Activated CD8-positive, alpha-beta memory T cell treated with anti-CD3 and anti-CD28 coated beads for 48 hours (primary cell): Measurements from ENCODE around the gene SLIT3.
"Not testable (repeated sequence)": the region's sequence is repeated elsewhere in the genome, so short reads cannot be mapped to it uniquely, and the experiment has no call there.

Experiments used
- DNase-seq, 3 experiments: peaks; one replicate each; pipeline ENCODE4 v3.0.0-alpha.2; 2020; ENCODE audit warnings: low read depth in 2 of 3, low spot score in 2 of 3

Gene SLIT3

DNA sequence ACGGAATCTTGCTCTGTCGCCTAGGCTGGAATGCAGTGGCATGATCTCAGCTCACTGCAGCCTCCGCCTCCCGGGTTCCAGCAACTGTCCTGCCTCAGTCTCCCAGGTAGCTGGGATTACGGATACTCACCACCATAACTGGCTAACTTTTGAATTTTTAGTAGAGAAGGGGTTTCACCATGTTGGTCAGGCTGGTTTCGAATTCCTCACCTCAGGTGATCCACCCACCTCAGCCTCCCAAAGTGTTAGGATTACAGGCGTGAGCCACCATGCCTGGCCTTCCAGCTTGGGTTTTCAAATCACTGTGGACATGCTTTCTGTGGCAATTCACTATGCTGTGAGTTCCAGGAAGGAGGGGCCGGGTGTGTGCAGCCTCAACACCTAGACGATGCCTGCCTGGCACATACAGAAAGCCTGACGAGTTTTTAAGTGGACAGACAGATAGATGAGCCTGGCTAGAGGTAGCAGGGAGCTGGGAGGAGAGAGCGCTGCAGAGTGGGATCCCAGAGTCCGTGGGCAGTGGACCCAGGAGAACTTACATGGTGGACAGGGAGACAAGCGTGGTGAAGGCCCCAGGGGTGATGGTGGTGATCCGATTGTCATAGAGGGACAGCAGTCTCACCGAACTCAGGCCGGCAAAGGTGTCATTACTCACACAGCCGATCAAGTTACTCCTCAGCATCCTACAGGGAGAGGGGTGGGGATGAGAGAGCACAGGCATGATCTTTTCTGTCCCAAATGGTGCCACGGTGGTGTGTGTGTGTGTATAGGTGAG lies 548.3 kb downstream of the SLIT3 start:
- DNase-seq: no peak

DNA sequence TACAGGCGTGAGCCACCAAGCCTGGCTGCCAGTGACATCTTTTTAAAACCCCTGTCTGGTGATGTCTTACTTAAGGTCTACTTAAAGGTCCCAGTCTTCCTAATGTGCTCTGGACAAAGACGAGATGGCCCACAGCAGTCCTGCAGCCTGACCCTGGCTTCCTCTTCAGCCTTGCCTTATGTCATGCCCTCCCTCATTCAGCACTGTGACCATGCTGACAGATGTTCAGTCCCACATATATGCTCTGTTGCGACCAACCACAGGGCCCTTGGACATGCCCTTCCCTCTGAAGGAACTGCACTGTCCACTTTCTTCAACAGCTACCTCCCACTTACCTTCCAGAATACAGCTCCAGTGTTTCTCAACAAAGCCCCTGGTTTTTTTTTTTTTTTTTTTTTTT lies 548.9 kb downstream of the SLIT3 start:
- DNase-seq: no peak

- DNase-seq: no peak
Measured at GRCh38 chr5:168750926-168751325, 550.0 kb downstream of the SLIT3 start.

DNA sequence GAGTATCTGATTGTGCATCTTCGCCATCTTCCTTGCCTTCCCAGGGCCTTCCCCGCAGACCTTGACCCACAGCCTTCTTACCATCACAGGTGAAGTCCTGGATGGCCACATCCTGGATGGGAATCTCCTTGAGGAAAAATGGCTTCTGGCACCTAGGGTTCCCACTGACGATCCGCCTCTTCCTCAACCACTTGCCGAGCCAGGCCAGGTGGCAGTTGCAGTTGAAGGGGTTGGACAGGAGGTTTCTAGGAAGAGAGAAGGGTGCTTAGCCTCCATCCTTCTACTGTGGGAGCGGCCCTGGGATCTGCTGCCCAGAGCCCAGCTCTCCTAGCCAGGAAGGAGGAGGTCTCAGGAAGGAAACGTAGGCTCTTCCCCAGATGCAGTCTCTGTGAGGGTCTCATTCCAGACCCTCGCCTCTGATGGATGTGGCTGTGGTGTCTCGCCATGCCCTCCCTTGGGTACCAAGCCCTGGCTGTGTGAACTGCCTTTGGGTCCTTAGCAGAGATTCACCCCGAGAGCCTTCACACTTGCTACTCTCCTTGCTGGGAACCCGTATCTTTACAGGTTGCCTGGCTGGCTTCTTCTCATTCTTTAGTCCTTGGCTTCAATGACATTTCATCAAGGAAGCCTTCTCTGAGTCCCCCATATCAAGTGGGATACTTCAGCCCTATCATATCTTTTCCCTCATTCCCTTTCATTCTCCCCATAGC lies 551.4 kb downstream of the SLIT3 start:
- DNase-seq: no peak

- DNase-seq: peak in 2 of 3 experiments; percentile 25 to 46
Measured at GRCh38 chr5:168747987-168748777, 552.8 kb downstream of the SLIT3 start.

GRCh38 chr5:168746893-168747640 lies 553.9 kb downstream of the SLIT3 start:
- DNase-seq: no peak

DNA sequence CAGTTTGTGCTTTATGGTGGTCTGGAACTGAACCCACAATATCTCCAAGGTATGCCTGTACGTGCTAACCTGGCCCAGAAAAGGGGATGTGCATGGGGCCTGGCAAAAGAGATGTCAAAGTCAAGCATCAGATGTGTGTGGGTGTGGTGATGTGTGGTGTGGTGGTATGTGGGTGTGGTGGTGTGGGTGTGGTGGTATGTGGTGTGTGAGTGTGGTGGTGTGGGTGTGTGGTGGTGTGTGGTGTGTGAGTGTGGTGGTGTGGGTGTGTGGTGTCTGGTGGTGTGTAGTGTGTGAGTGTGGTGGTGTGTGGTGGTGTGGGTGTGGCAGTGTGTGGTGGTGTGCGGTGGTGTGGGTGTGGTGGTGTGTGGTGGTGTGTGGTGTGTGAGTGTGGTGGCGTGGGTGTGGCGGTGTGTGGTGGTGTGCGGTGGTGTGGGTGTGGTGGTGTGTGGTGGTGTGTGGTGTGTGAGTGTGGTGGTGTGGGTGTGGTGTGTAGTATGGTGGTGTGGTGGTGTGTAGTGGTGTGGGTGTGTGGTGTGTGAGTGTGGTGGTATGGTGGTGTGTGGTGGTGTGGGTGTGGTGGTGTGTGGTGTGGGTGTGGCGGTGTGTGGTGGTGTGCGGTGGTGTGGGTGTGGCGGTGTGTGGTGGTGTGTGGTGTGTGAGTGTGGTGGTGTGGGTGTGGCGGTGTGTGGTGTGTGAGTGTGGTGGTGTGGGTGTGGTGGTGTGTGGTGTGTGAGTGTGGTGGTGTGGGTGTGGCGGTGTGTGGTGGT lies 554.6 kb downstream of the SLIT3 start:
- DNase-seq: not testable (repeated sequence)

DNA sequence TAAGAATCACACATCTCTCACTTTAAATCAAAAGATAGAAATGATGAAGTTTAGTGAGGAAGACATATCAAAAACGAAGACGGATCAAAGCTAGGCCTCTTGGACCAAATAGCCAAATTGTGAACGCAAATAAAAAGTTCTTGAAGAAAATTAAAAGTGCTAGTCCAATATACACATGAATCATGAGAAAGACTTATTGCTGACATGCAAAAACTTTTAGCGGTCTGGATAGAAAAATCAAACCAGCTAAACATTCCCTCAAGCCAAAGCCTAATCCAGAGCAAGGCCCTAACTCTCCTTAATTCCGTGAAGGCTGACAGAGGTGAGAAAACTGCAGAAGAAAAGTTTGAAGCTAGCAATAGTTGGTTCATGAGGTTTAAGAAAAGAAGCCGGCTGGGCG lies 557.3 kb downstream of the SLIT3 start:
- no peak for DNase-seq

GRCh38 chr5:168742311-168742710 lies 558.6 kb downstream of the SLIT3 start:
- not testable (repeated sequence) for DNase-seq

GRCh38 chr5:168740811-168741213 lies 560.1 kb downstream of the SLIT3 start:
- no peak for DNase-seq

GRCh38 chr5:168740092-168740800 lies 560.7 kb downstream of the SLIT3 start:
- no peak for DNase-seq

DNA sequence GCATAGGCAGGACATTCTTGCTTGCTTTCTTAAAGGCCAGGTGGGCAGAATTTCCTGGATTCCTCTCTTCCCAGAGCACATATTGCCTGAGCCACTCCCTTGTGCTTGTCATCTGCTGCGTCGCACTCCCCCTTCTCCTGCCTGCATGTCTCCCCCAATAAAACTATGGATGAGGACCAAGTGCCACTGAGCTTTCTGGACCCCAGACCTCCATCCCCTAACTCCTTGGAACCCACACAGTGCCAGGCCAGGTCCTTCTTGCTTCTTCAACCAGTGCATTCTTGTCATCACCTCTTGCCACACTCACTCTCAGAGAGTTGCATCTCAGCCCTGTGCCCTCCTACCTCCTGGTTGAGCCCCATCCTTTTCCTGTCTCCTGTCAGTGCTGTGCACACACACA lies 563.9 kb downstream of the SLIT3 start:
- no peak for DNase-seq

GRCh38 chr5:168736281-168736831 lies 564.6 kb downstream of the SLIT3 start:
- no peak for DNase-seq

- no peak for DNase-seq
Measured at GRCh38 chr5:168734620-168735300, 566.2 kb downstream of the SLIT3 start.

DNA sequence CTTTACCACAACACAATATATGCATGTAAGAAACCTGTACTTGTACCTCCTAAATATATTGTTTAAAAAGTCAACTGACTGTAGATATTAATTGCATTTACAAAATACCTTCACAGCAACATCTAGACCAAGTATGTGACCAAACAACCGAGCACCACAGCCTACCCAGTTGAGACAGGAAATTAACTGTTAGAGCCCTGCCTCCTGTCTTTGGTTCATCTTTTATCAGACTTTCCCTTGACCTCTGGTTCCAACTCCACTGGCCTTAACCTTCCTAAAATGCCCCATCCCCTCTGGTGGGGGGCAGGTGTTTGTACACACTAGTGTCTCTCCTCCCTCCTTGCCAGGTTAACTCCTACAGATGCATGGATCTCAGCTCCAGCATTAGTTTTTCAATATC lies 566.8 kb downstream of the SLIT3 start:
- DNase-seq: no peak

- no peak for DNase-seq
Measured at GRCh38 chr5:168728546-168729211, 572.3 kb downstream of the SLIT3 start.

DNA sequence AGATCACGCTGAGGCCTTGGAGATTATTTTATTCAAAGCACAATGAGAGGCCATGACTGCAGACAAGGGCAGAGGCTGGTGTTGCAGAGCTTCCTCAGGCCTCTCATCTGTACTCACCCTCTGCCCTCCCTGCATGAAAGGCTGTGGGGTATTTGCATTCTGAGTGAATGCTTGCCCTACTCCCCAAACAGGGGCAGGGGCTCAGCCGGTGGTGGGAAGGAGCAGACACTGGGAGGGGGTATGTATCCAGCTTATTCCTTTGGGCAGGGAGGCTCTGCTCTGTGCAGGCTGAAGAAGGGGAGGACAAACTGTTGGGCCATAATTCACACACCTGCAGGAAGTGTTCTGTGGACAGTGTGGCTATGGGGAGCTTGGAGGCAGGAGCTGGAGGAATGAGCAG lies 573.4 kb downstream of the SLIT3 start:
- no peak for DNase-seq

- DNase-seq: no peak
Measured at GRCh38 chr5:168726342-168726741, 574.6 kb downstream of the SLIT3 start.
